Stimulated activated naive CD8-positive, alpha-beta T cell treated with anti-CD3 and anti-CD28 coated beads, Interleukin-15, Interleukin-2, amounts not matched to agents 100 ng/mL and 50 ng/mL, for 24 hours (primary cell): Measurements from ENCODE around the gene MICAL3.
"Not testable (repeated sequence)": the region's sequence is repeated elsewhere in the genome, so short reads cannot be mapped to it uniquely, and the experiment has no call there.

Experiments
- H3K27ac Mint-ChIP-seq: one replicate; pipeline ENCODE4 v1.8.0; 2021; ENCODE audit warnings: mild to moderate bottlenecking, mixed read lengths
- H3K27me3 Mint-ChIP-seq: one replicate; pipeline ENCODE4 v1.8.0; 2021; ENCODE audit warnings: mixed read lengths
- H3K36me3 Mint-ChIP-seq: one replicate; pipeline ENCODE4 v1.8.0; 2021; ENCODE audit warnings: low read depth, mixed read lengths
- H3K4me1 Mint-ChIP-seq: one replicate; pipeline ENCODE4 v1.8.0; 2021; ENCODE audit warnings: low read depth, mixed read lengths
- H3K4me3 Mint-ChIP-seq: one replicate; pipeline ENCODE4 v1.8.0; 2021; ENCODE audit warnings: mild to moderate bottlenecking, mixed read lengths
- H3K9me3 Mint-ChIP-seq: one replicate; pipeline ENCODE4 v1.8.0; 2021; ENCODE audit warnings: mixed read lengths

The MICAL3 gene

GRCh38 chr22:18029686-18030267, 5.4 kb upstream of the MICAL3 start:
- Mint-ChIP-seq H3K4me3 (no peak overlapping the region), H3K9me3 (no peaks in the 10 kb centered on the region), H3K4me1 (peaks cover 4% of the 10 kb centered on the region), H3K27me3 (peaks cover 28% of the 10 kb centered on the region), H3K36me3 (no peaks in the 10 kb centered on the region), H3K27ac (no peak overlapping the region)

- H3K4me3 Mint-ChIP-seq, result no peak overlapping the region
- no peaks in the 10 kb centered on the region for H3K9me3 Mint-ChIP-seq
- peaks cover 8% of the 10 kb centered on the region for H3K4me1 Mint-ChIP-seq
- H3K36me3 Mint-ChIP-seq, result no peaks in the 10 kb centered on the region
- H3K27ac Mint-ChIP-seq, result no peak overlapping the region
- peaks cover 32% of the 10 kb centered on the region for H3K27me3 Mint-ChIP-seq
These were observed 4.6 kb upstream of the MICAL3 start for GRCh38 chr22:18028817-18029527.

- H3K36me3 Mint-ChIP-seq, H3K9me3 Mint-ChIP-seq, H3K27ac Mint-ChIP-seq, H3K4me3 Mint-ChIP-seq: not testable (repeated sequence)
- Mint-ChIP-seq H3K27me3 (peaks cover 45% of the 10 kb centered on the region), H3K4me1 (peaks cover 17% of the 10 kb centered on the region)
These were observed 1.5 kb upstream of the MICAL3 start for GRCh38 chr22:18025898-18026297.

- peaks cover 45% of the 10 kb centered on the region for H3K27me3 Mint-ChIP-seq
- H3K4me3 Mint-ChIP-seq, result peak overlapping the region; percentile 58
These were observed 777 bp upstream of the MICAL3 start for GRCh38 chr22:18024956-18025720.

GRCh38 chr22:18023509-18024275, 669 bp downstream of the MICAL3 start:
- Mint-ChIP-seq H3K4me3 (peak overlapping the region; percentile 83), H3K4me1 (peaks cover 17% of the 10 kb centered on the region), H3K36me3 (no peaks in the 10 kb centered on the region), H3K9me3 (no peaks in the 10 kb centered on the region), H3K27ac (no peak overlapping the region), H3K27me3 (peaks cover 45% of the 10 kb centered on the region)

More at GRCh38 chr22:18024956-18025720, 777 bp upstream of the MICAL3 start:
- H3K9me3 Mint-ChIP-seq, result no peaks in the 10 kb centered on the region
- no peaks in the 10 kb centered on the region for H3K36me3 Mint-ChIP-seq
- H3K4me1 Mint-ChIP-seq, result peaks cover 17% of the 10 kb centered on the region
- no peak overlapping the region for H3K27ac Mint-ChIP-seq

GRCh38 chr22:18022876-18023275, 1.5 kb downstream of the MICAL3 start:
- H3K36me3 Mint-ChIP-seq, result no peaks in the 10 kb centered on the region

GRCh38 chr22:18021431-18021830, 2.9 kb downstream of the MICAL3 start:
- Mint-ChIP-seq H3K27ac (no peak overlapping the region), H3K36me3 (no peaks in the 10 kb centered on the region), H3K4me1 (peaks cover 17% of the 10 kb centered on the region), H3K4me3 (no peak overlapping the region), H3K27me3 (peaks cover 33% of the 10 kb centered on the region), H3K9me3 (no peaks in the 10 kb centered on the region)

More at GRCh38 chr22:18022876-18023275, 1.5 kb downstream of the MICAL3 start:
- peaks cover 42% of the 10 kb centered on the region for H3K27me3 Mint-ChIP-seq
- H3K9me3 Mint-ChIP-seq, result no peaks in the 10 kb centered on the region
- H3K27ac Mint-ChIP-seq, result no peak overlapping the region
- peaks cover 17% of the 10 kb centered on the region for H3K4me1 Mint-ChIP-seq
- no peak overlapping the region for H3K4me3 Mint-ChIP-seq

GRCh38 chr22:18020743-18021142, 3.6 kb downstream of the MICAL3 start:
- H3K27me3 Mint-ChIP-seq, result peaks cover 26% of the 10 kb centered on the region
- not testable (repeated sequence) for H3K27ac Mint-ChIP-seq, H3K36me3 Mint-ChIP-seq, H3K9me3 Mint-ChIP-seq, H3K4me3 Mint-ChIP-seq
- peaks cover 17% of the 10 kb centered on the region for H3K4me1 Mint-ChIP-seq

- H3K27ac Mint-ChIP-seq, result no peak overlapping the region
- H3K27me3 Mint-ChIP-seq, result peaks cover 5% of the 10 kb centered on the region
- no peak overlapping the region for H3K4me3 Mint-ChIP-seq
- H3K9me3 Mint-ChIP-seq, result no peaks in the 10 kb centered on the region
- no peaks in the 10 kb centered on the region for H3K36me3 Mint-ChIP-seq
- H3K4me1 Mint-ChIP-seq, result peaks cover 9% of the 10 kb centered on the region
These were observed 10.4 kb downstream of the MICAL3 start for GRCh38 chr22:18013947-18014346.

GRCh38 chr22:18013436-18013835, 10.9 kb downstream of the MICAL3 start:
- Mint-ChIP-seq H3K4me3 (no peak overlapping the region), H3K27ac (no peak overlapping the region), H3K36me3 (no peaks in the 10 kb centered on the region), H3K4me1 (peaks cover 9% of the 10 kb centered on the region), H3K27me3 (peaks cover 5% of the 10 kb centered on the region), H3K9me3 (no peaks in the 10 kb centered on the region)

- Mint-ChIP-seq H3K36me3 (no peaks in the 10 kb centered on the region), H3K4me3 (no peak overlapping the region), H3K4me1 (peaks cover 9% of the 10 kb centered on the region), H3K9me3 (no peaks in the 10 kb centered on the region), H3K27ac (no peak overlapping the region), H3K27me3 (peaks cover 5% of the 10 kb centered on the region)
These were observed 11.8 kb downstream of the MICAL3 start for GRCh38 chr22:18012531-18012930.

- H3K27ac Mint-ChIP-seq, result no peak overlapping the region
- peaks cover 10% of the 10 kb centered on the region for H3K4me1 Mint-ChIP-seq
These were observed 14.1 kb downstream of the MICAL3 start for GRCh38 chr22:18010266-18010665.

GRCh38 chr22:18008136-18008535, 16.2 kb downstream of the MICAL3 start:
- Mint-ChIP-seq H3K4me3 (no peak overlapping the region), H3K27me3 (peaks cover 8% of the 10 kb centered on the region), H3K4me1 (peaks cover 24% of the 10 kb centered on the region), H3K27ac (no peak overlapping the region), H3K9me3 (no peaks in the 10 kb centered on the region), H3K36me3 (no peaks in the 10 kb centered on the region)

More at GRCh38 chr22:18010266-18010665, 14.1 kb downstream of the MICAL3 start:
- Mint-ChIP-seq H3K27me3 (peaks cover 5% of the 10 kb centered on the region), H3K9me3 (no peaks in the 10 kb centered on the region), H3K36me3 (no peaks in the 10 kb centered on the region), H3K4me3 (no peak overlapping the region)

GRCh38 chr22:18005201-18005926, 19.0 kb downstream of the MICAL3 start:
- H3K4me1 Mint-ChIP-seq, result peaks cover 30% of the 10 kb centered on the region
- H3K27ac Mint-ChIP-seq, result peak overlapping the region; percentile 9

More at GRCh38 chr22:18005201-18005926, 19.0 kb downstream of the MICAL3 start:
- Mint-ChIP-seq H3K4me3 (peak overlapping the region; percentile 11), H3K9me3 (no peaks in the 10 kb centered on the region), H3K36me3 (no peaks in the 10 kb centered on the region), H3K27me3 (peaks cover 6% of the 10 kb centered on the region)
